H1 (cell line): ENCODE results near the gene NEK9.

Source experiments
- EP300 ChIP-seq, 2 experiments: IDR thresholded peaks; 1 replicate in 1 of 2; 2 replicates in 1 of 2; pipeline ENCODE4 v1.6.1; 2011 to 2012; ENCODE audit warnings: low read depth in 2 of 2, low read length in 2 of 2, mild to moderate bottlenecking in 2 of 2, borderline replicate concordance in 1 of 2, inconsistent platforms in 1 of 2, moderate library complexity in 1 of 2
- EZH2 ChIP-seq: fragments of 200-600 bp; sonication (generic); IDR thresholded peaks from 2 replicates; pipeline ENCODE4 v1.7.1; 2012; ENCODE audit warnings: low read depth, mild to moderate bottlenecking, moderate library complexity, low read length, inconsistent platforms; ENCODE audit not compliant: severe bottlenecking
- FOSL1 ChIP-seq: IDR thresholded peaks from 2 replicates; pipeline ENCODE4 v1.6.1; 2011; ENCODE audit warnings: mild to moderate bottlenecking, low read depth, low read length, moderate library complexity; ENCODE audit not compliant: insufficient read depth
- GABPA ChIP-seq: IDR thresholded peaks from 2 replicates; pipeline ENCODE4 v1.6.1; 2011; ENCODE audit warnings: mild to moderate bottlenecking, low read length, moderate library complexity, borderline replicate concordance; ENCODE audit not compliant: insufficient read depth
- HDAC6 ChIP-seq: IDR thresholded peaks from one replicate; pipeline ENCODE4 v1.7.1; 2012; ENCODE audit warnings: low read depth, mild to moderate bottlenecking, inconsistent platforms, low read length, moderate library complexity
- RAD21 ChIP-seq, 2 experiments: IDR thresholded peaks in 1 of 2; conservative IDR thresholded peaks in 1 of 2; 2 replicates each; pipeline ENCODE4 v1.6.1; 2011; ENCODE audit warnings: low read depth in 2 of 2, low read length in 2 of 2, improper control_type of control experiment in 1 of 2, inconsistent platforms in 1 of 2, mild to moderate bottlenecking in 1 of 2, moderate library complexity in 1 of 2
- TF ChIP-seq, protein P1 (sequence below), 3 experiments: IDR thresholded peaks; 1 replicate in 2 of 3; 2 replicates in 1 of 3; pipeline versions ENCODE4 v1.5.1 to v1.6.1; 2011; ENCODE audit warnings: low read length in 3 of 3, mild to moderate bottlenecking in 3 of 3, inconsistent platforms in 2 of 3, low read depth in 1 of 3, moderate library complexity in 1 of 3; ENCODE audit not compliant: insufficient read depth in 1 of 3; ENCODE audit errors: control extremely low read depth in 1 of 3

DNA sequence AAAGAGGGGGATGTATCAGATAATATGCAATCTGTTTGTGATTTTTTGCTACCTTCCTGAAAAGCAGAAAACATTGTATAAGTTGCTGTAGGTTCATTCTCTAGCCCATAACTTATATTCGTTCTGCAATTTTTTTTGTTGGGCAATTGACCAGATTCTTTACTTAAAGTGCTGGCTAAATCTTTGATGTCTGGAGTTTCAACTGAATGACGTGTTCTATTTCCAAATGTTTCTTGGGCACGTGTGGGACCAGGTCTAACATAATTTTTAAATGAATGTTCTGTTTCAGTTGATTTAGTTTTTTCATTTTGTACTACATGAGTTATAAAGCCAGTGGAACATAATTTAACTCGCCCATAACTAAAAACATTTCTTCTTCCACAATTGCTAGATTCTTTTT lies 79.3 kb downstream of the NEK9 start:
- TF ChIP-seq RAD21 (IDR thresholded peaks at IDR 0.05 in 1 of 2, conservative IDR thresholded peaks at IDR 0.05 in 1 of 2; ENCODE audit: low read depth in 2 of 2, low read length in 2 of 2) (no peak), FOSL1 (no peak), HDAC6 (no peak), GABPA (no peak), EP300 (IDR thresholded peaks at IDR 0.05; ENCODE audit: borderline replicate concordance in 1 of 2, low read depth in 2 of 2, low read length in 2 of 2) (no peak), EZH2 (no peak)
- TF ChIP-seq, protein P1, sequence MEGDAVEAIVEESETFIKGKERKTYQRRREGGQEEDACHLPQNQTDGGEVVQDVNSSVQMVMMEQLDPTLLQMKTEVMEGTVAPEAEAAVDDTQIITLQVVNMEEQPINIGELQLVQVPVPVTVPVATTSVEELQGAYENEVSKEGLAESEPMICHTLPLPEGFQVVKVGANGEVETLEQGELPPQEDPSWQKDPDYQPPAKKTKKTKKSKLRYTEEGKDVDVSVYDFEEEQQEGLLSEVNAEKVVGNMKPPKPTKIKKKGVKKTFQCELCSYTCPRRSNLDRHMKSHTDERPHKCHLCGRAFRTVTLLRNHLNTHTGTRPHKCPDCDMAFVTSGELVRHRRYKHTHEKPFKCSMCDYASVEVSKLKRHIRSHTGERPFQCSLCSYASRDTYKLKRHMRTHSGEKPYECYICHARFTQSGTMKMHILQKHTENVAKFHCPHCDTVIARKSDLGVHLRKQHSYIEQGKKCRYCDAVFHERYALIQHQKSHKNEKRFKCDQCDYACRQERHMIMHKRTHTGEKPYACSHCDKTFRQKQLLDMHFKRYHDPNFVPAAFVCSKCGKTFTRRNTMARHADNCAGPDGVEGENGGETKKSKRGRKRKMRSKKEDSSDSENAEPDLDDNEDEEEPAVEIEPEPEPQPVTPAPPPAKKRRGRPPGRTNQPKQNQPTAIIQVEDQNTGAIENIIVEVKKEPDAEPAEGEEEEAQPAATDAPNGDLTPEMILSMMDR (IDR thresholded peaks at IDR 0.05; ENCODE audit: control extremely low read depth in 1 of 3, insufficient read depth in 1 of 3, low read depth in 1 of 3, low read length in 3 of 3): no peak
